NCI-H510A (cell line): ENCODE results near the gene EIF2B5.

Source experiments
- DNase-seq: peaks from one replicate; lab custom pipeline; 2025; lab: John Stamatoyannopoulos, UW

EIF2B5 gene

GRCh38 chr3:184174284-184174645 is 39.1 kb downstream of the EIF2B5 start:
- no peak for DNase-seq

GRCh38 chr3:184174646-184175492 is 39.7 kb downstream of the EIF2B5 start, which contains the start of gene AP2M1:
AP2M1 (plus strand) TSS chr3:184174855; CDS start chr3:184176994, 2,139 bp downstream.
- peak; percentile 94 for DNase-seq

- DNase-seq: no peak
Observed at GRCh38 chr3:184175506-184175905, 40.3 kb downstream of the EIF2B5 start.

- no peak for DNase-seq
Observed at GRCh38 chr3:184175981-184176376, 40.8 kb downstream of the EIF2B5 start.

GRCh38 chr3:184176377-184177330 is 41.5 kb downstream of the EIF2B5 start:
- peak; percentile 71 for DNase-seq

GRCh38 chr3:184177331-184177731 is 42.2 kb downstream of the EIF2B5 start:
- no peak for DNase-seq

GRCh38 chr3:184177767-184178306 is 42.7 kb downstream of the EIF2B5 start:
- no peak for DNase-seq

GRCh38 chr3:184178521-184179138 is 43.5 kb downstream of the EIF2B5 start:
- DNase-seq: no peak

- DNase-seq: no peak
Observed at GRCh38 chr3:184180165-184180564, 45.0 kb downstream of the EIF2B5 start.

- DNase-seq: no peak
Observed at GRCh38 chr3:184181596-184181995, 46.4 kb downstream of the EIF2B5 start.

GRCh38 chr3:184183679-184184078 is 48.5 kb downstream of the EIF2B5 start:
- DNase-seq: no peak

GRCh38 chr3:184184546-184185230 is 49.5 kb downstream of the EIF2B5 start:
- DNase-seq: no peak

- DNase-seq: peak; percentile 98
Observed at GRCh38 chr3:184185461-184186183, 50.5 kb downstream of the EIF2B5 start.

GRCh38 chr3:184186184-184186901 is 51.2 kb downstream of the EIF2B5 start, which contains the start of gene ABCF3:
ABCF3 (plus strand) TSS chr3:184186199; CDS start chr3:184186208, 9 bp downstream.
- no peak for DNase-seq

GRCh38 chr3:184186902-184187207 is 51.7 kb downstream of the EIF2B5 start:
- no peak for DNase-seq

GRCh38 chr3:184188080-184188479 is 52.9 kb downstream of the EIF2B5 start:
- DNase-seq: no peak

GRCh38 chr3:184189421-184189820 is 54.3 kb downstream of the EIF2B5 start:
- no peak for DNase-seq

GRCh38 chr3:184192889-184193288 is 57.7 kb downstream of the EIF2B5 start:
- DNase-seq: no peak

- DNase-seq: no peak
Observed at GRCh38 chr3:184193991-184194539, 58.9 kb downstream of the EIF2B5 start.
